Cerebellar nuclear complex (tissue), 1 donor: ENCODE results near the gene HDHD3.
A peak's percentile ranks its signal among the peaks of the same experiment; 100 is the strongest.

Source experiments
- DNase-seq, 2 experiments: peaks; one replicate each; lab custom pipeline; 2025; lab: John Stamatoyannopoulos, UW

Gene HDHD3

GRCh38 chr9:113363336-113363735 is 13.4 kb downstream of the HDHD3 start:
- no peak for DNase-seq

- DNase-seq, result no peak
Observed at GRCh38 chr9:113361304-113362018, 15.3 kb downstream of the HDHD3 start.

GRCh38 chr9:113360242-113360842 is 16.4 kb downstream of the HDHD3 start:
- no peak for DNase-seq

- no peak for DNase-seq
Observed at GRCh38 chr9:113359385-113359784, 17.4 kb downstream of the HDHD3 start.

DNA sequence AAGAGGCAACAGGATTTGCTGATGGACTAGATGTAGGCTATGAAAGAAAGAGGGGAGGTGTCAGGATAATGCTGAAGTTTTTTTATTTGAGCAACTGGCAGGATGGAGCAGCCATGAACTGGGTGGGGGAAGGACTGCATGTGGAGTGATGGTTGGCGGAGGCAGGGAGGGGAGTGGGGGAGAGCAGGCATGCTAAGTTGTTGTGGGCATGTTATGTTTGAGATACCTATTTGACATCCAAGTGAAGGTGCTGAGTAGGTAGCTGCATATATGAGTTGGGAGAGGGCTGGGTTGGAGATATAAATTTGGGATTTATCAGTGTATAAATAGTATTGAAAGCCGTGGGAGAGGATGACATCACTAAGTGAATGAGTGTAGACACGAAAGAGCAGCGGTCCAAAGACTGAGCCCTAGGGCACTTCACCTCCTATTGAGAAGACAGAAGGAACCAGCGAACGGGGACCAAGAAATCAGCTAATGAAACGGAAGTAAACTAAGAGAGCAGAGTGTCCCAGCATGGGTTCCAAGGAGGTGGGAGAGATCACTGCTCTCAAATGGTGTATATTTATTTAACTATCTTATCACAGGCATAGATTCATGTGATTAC is 20.0 kb downstream of the HDHD3 start:
- DNase-seq, result no peak

DNA sequence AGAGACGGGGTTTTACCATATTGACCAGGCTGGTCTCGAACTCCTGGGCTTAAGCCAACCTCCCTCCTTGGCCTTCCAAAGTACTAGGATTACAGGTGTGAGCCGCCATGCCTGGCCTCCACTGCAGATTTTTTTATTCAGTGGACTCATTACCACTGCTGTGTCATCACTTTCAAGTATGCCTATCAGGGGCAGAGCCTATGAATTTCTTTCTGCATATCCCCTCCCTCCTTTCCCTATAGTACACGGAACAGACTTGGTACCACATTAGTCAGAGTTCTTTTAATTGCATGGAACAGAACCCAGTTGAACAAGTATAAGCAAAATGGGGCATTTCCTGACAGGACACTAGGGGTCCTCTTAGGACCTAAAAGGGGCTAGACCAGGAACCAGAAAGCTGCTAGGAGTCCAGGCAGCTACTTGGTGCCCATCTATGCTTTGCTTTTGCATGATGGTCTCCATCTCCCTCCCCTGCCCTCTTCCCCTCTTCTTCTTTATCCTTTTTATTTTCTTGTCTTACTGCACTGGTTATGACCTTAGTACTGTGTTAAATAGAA is 21.7 kb downstream of the HDHD3 start:
- no peak for DNase-seq

GRCh38 chr9:113352411-113352810 is 24.4 kb downstream of the HDHD3 start:
- no peak for DNase-seq

GRCh38 chr9:113352006-113352405 is 24.8 kb downstream of the HDHD3 start:
- no peak for DNase-seq

- DNase-seq, result no peak
Observed at GRCh38 chr9:113350937-113351336, 25.8 kb downstream of the HDHD3 start.

GRCh38 chr9:113350107-113350661 is 26.6 kb downstream of the HDHD3 start:
- no peak for DNase-seq

- DNase-seq, result no peak
Observed at GRCh38 chr9:113349445-113350094, 27.2 kb downstream of the HDHD3 start, which contains the start of gene BSPRY. Gene BSPRY (plus strand): TSS chr9:113349541. CDS start chr9:113349580, 39 bp downstream.

GRCh38 chr9:113349066-113349444 is 27.7 kb downstream of the HDHD3 start:
- DNase-seq, result no peak

DNA sequence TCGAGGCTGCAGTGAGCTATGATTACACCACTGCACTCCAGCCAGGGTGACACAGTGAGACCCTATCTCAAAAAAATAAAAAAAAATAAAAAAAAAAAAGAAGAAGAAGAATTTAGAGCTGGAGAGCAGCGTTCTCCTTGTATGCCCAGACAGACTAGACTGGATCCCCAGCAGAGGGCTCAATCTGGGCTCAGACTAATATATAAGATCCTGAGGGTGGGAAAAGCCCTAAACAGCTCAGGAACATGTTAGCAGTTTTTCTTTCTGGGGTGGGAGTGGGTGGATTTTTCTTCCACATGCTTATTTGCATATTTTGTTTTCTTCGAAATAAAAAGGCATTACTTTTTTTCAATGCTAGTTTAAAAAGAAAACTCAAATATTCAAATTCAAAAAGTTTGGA is 28.3 kb downstream of the HDHD3 start:
- no peak for DNase-seq

GRCh38 chr9:113345671-113346070 is 31.1 kb downstream of the HDHD3 start:
- no peak for DNase-seq

DNA sequence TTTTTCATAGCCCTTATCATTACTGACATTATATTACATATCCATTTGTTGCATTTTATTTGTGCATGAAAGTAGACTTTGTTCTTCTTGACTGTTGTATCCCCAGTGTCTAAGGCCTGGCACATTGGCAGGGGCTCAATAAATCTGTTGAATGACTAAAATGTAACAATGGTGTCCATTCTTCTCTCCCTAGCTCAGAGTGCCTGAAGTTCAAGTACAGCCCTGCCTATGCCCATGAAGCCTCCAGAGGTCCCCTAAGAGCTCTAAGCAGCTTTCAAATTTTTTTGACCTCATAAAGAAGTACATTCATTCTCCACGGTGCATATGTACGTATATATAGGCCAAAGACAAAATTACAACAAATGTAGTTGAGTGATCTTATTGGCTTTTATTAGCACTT is 31.6 kb downstream of the HDHD3 start:
- no peak for DNase-seq

GRCh38 chr9:113343732-113344231 is 33.0 kb downstream of the HDHD3 start:
- DNase-seq, result no peak

GRCh38 chr9:113341712-113342410 is 34.9 kb downstream of the HDHD3 start:
- DNase-seq, result no peak

DNA sequence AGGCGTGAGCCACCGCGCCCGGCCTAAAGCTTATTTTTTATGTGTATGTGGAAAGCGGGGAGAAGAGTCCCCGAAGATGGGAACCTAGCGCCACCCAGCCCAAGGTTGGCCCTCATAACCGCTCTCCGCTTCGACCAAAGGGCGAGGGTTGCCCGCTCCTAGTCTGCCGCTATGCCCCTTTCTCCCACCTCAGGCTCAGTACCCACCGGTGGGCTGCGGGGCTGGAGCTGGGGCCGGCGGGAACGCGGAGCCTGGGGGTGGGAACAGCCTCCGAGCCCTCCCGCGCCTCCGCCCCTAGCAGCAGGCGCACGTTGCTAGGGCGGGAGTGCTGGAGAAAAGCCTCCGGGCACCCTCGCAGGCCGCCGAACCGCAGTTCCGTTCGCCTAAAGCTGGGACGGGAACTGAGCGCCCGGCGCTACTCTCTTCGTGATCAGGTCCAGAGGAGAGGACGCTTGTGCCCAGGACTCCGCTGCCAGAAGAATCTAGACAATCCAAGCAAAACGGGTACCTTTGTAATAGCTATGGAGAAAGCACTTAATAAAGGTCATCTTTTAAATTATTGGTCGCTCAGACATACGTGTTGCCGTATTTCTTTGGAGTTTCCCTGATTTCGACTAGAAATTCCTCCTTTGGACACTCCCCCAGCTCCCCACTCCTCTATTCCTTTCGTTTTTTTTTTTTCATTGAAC is 36.6 kb downstream of the HDHD3 start, which contains the start of gene WDR31:
Gene WDR31, minus strand, starts transcription at position 265 of the 689 bp plus-strand sequence. CDS start 8,253 bp downstream, outside the sequence.
- DNase-seq, result peak in 1 of 2 experiments; percentile 76

GRCh38 chr9:113337714-113338113 is 39.1 kb downstream of the HDHD3 start:
- no peak for DNase-seq

DNA sequence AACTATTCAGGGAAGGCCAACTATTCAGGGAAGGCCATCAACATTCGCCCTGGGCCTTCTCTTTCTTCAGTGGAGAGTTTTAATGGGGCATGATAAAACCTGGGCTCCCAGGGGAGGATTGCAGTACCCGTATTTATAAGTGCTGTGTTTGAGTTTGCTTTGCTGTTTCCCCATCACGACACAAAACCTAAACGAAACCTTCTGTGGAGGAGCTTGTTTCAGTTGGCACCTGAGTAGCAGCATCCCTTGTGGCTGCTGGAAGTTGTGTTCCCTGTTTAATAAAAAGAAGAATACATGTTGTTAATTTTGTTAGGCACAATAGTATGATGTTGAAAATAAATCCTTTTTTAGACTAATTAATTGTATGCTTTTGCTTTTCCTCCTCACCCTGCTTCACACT is 45.0 kb downstream of the HDHD3 start:
- no peak for DNase-seq
